ENCODE results near the gene MARCO.

Gene MARCO

GRCh38 chr2:118906186-118906585 lies 35.8 kb upstream of the MARCO start:
- TF ChIP-seq CTCF (IDR thresholded peaks at IDR 0.05; ENCODE audit: insufficient read depth, missing control alignments) = no peak
- no peak for DNase-seq (ENCODE audit: insufficient read length, low spot score)
- FAIRE-seq = no peak

DNA sequence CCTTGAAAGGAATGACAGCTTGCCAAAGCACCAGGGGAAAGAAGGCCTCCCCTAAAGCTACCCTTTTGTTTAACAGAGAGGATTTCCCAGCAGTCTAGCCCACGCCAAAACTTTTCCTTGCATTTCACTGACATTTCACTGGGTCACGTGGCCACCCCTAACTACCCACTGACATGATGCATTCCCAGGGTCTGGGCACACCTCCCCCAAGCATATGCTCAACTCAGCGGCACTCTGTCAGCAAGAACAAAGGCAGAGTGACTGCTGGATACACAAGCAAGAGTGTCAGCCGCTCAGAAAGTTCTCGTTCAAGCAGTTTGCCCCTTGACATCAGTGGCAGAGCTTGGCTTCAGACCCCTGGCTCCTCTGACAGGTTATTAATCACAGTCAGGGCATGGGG lies 34.2 kb upstream of the MARCO start:
- TF ChIP-seq CTCF (IDR thresholded peaks at IDR 0.05; ENCODE audit: insufficient read depth, missing control alignments) = no peak
- DNase-seq (ENCODE audit: insufficient read length, low spot score) (no peak), FAIRE-seq (no peak)

- TF ChIP-seq CTCF (IDR thresholded peaks at IDR 0.05; ENCODE audit: insufficient read depth, missing control alignments) = no peak
- no peak for FAIRE-seq
- no peak for DNase-seq (ENCODE audit: insufficient read length, low spot score)
Observed at GRCh38 chr2:118909191-118909590, 32.8 kb upstream of the MARCO start.

DNA sequence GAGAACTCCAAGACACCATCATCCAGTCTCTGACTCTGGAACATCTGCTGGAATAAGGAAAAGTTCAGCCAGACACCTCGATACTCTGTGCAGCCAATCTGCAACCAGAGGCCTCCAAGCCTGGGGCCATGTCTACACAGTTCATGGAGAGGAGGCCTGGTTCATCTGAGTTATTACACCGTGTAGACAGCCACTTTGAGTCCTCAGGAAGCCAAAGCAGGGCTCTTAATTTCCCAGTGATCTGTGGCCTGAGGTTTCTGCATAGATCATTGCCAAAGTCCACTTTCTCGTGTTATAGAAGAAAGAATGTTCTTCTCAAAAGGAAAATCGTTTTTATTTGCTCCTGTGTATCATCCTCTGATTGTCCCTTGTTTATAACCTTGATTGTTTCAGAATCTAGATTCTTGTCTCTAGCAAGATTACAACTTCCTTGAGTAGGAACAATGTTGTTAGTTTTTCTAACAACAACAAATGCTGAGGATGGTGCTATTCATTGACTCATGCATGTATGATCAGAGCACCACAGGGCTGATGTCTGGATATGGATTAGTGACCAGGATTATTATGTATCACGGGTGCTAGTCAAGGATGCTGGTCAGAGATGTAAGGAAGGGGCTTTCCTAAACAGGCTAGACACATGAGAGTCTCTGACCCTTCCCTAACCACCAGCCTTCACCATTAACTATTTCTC lies 30.7 kb upstream of the MARCO start:
- FAIRE-seq = no peak
- TF ChIP-seq CTCF (IDR thresholded peaks at IDR 0.05; ENCODE audit: insufficient read depth, missing control alignments) = no peak
- DNase-seq (ENCODE audit: insufficient read length, low spot score) = no peak

GRCh38 chr2:118911936-118912335 lies 30.1 kb upstream of the MARCO start:
- DNase-seq (ENCODE audit: insufficient read length, low spot score) (no peak), FAIRE-seq (no peak)
- TF ChIP-seq CTCF (IDR thresholded peaks at IDR 0.05; ENCODE audit: insufficient read depth, missing control alignments) = no peak

GRCh38 chr2:118913131-118913802 lies 28.7 kb upstream of the MARCO start:
- TF ChIP-seq CTCF (IDR thresholded peaks at IDR 0.05; ENCODE audit: insufficient read depth, missing control alignments) = no peak
- FAIRE-seq (no peak), DNase-seq (ENCODE audit: insufficient read length, low spot score) (no peak)
